HL-60 (cell line): ENCODE data around the gene MAX.

ENCODE experiments used
- GABPA ChIP-seq: IDR thresholded peaks from 2 replicates; pipeline ENCODE4 v1.6.1; 2012; ENCODE audit warnings: low read depth
- POLR2AphosphoS5 ChIP-seq: IDR thresholded peaks from 2 replicates; pipeline ENCODE4 v1.6.1; 2012; ENCODE audit warnings: low read depth
- TF ChIP-seq, protein P1 (sequence below): IDR thresholded peaks from one replicate; pipeline ENCODE4 v1.5.1; 2011; ENCODE audit warnings: low read length, control low read depth, inconsistent platforms; ENCODE audit not compliant: insufficient read depth
- TF ChIP-seq, protein P2 (sequence below): IDR thresholded peaks from 2 replicates; pipeline ENCODE4 v1.6.1; 2012; ENCODE audit warnings: low read depth; ENCODE audit not compliant: insufficient replicate concordance

DNA sequence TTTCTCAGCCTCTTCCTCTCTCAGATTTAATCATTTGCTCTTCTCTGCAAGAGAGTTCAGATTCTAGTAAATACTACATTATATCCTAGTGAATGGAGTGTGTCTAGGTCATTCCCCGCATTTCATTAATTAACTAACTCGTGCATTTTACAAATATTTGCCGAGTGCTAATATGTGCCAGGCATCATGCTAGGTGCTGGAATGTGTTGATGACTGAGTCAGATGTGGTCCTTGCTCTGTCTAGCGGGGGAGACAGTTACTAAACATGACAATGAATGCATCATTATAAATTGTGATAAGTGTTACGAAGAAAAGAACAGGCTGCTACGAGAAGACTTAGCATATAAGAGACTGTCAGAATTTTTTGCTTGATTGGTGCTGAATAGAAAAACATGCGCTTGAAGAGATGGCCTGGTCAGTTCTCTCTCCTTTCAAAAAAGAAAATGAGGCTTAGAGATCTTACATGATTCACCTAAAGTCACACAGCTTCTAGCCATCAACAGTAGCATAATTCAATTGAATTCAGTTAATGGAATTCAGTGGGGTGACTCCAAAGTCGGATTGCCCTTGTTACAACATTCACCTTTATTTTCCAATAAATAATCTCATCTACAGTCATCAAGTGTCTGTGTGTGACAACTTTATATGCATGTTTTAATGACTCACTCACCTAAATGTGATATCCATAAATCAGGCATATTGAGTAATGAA, 48.7 kb upstream of the MAX start:
- TF ChIP-seq, protein P1, sequence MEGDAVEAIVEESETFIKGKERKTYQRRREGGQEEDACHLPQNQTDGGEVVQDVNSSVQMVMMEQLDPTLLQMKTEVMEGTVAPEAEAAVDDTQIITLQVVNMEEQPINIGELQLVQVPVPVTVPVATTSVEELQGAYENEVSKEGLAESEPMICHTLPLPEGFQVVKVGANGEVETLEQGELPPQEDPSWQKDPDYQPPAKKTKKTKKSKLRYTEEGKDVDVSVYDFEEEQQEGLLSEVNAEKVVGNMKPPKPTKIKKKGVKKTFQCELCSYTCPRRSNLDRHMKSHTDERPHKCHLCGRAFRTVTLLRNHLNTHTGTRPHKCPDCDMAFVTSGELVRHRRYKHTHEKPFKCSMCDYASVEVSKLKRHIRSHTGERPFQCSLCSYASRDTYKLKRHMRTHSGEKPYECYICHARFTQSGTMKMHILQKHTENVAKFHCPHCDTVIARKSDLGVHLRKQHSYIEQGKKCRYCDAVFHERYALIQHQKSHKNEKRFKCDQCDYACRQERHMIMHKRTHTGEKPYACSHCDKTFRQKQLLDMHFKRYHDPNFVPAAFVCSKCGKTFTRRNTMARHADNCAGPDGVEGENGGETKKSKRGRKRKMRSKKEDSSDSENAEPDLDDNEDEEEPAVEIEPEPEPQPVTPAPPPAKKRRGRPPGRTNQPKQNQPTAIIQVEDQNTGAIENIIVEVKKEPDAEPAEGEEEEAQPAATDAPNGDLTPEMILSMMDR, result no peak
- TF ChIP-seq POLR2AphosphoS5, result no peak
- no peak for TF ChIP-seq GABPA
- TF ChIP-seq, protein P2, sequence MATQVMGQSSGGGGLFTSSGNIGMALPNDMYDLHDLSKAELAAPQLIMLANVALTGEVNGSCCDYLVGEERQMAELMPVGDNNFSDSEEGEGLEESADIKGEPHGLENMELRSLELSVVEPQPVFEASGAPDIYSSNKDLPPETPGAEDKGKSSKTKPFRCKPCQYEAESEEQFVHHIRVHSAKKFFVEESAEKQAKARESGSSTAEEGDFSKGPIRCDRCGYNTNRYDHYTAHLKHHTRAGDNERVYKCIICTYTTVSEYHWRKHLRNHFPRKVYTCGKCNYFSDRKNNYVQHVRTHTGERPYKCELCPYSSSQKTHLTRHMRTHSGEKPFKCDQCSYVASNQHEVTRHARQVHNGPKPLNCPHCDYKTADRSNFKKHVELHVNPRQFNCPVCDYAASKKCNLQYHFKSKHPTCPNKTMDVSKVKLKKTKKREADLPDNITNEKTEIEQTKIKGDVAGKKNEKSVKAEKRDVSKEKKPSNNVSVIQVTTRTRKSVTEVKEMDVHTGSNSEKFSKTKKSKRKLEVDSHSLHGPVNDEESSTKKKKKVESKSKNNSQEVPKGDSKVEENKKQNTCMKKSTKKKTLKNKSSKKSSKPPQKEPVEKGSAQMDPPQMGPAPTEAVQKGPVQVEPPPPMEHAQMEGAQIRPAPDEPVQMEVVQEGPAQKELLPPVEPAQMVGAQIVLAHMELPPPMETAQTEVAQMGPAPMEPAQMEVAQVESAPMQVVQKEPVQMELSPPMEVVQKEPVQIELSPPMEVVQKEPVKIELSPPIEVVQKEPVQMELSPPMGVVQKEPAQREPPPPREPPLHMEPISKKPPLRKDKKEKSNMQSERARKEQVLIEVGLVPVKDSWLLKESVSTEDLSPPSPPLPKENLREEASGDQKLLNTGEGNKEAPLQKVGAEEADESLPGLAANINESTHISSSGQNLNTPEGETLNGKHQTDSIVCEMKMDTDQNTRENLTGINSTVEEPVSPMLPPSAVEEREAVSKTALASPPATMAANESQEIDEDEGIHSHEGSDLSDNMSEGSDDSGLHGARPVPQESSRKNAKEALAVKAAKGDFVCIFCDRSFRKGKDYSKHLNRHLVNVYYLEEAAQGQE, result no peak
